DOHH2 (cell line): ENCODE measurements around the gene IQCM.

Experiments used
- H3F3A ChIP-seq: fragments of 200-600 bp; sonication (generic), shearing (Covaris generic); 2 replicates; pipeline ENCODE4 v1.6.0; 2016; ENCODE audit warnings: antibody characterized with exemption, mild to moderate bottlenecking; ENCODE audit not compliant: control insufficient read depth, insufficient read depth
- H3K27ac ChIP-seq: fragments of 200-600 bp; sonication (generic); 2 replicates; pipeline ENCODE4 v1.5.1; 2014; ENCODE audit warnings: low read depth, mild to moderate bottlenecking, low read length, moderate library complexity
- H3K27me3 ChIP-seq: fragments of 200-600 bp; sonication (generic); 2 replicates; pipeline ENCODE4 v1.6.1; 2014; ENCODE audit warnings: mild to moderate bottlenecking, low read length, mixed read lengths; ENCODE audit not compliant: control insufficient read depth
- H3K36me3 ChIP-seq: fragments of 200-600 bp; sonication (generic); 2 replicates; pipeline ENCODE4 v1.6.1; 2014; ENCODE audit warnings: mild to moderate bottlenecking, low read length, moderate library complexity, mixed read lengths; ENCODE audit not compliant: control insufficient read depth
- H3K4me1 ChIP-seq: fragments of 200-600 bp; sonication (generic); 2 replicates; pipeline ENCODE4 v1.6.1; 2014; ENCODE audit warnings: mild to moderate bottlenecking, low read length, mixed read lengths; ENCODE audit not compliant: control insufficient read depth
- H3K4me2 ChIP-seq: fragments of 200-600 bp; sonication (generic); 2 replicates; pipeline ENCODE4 v1.6.0; 2014; ENCODE audit warnings: mild to moderate bottlenecking, low read length, moderate library complexity
- H3K4me3 ChIP-seq: fragments of 200-600 bp; sonication (generic); 2 replicates; pipeline ENCODE4 v1.5.1; 2014; ENCODE audit warnings: mild to moderate bottlenecking, low read length, mixed read lengths
- H3K79me2 ChIP-seq: fragments of 200-600 bp; sonication (generic); 2 replicates; pipeline ENCODE4 v1.6.1; 2014; ENCODE audit warnings: mild to moderate bottlenecking, low read length, mixed read lengths; ENCODE audit not compliant: control insufficient read depth
- H3K9me2 ChIP-seq: fragments of 200-600 bp; sonication (generic); replicated peaks from 2 replicates; pipeline ENCODE4 v1.6.1; 2014; ENCODE audit warnings: mild to moderate bottlenecking, low read length, mixed read lengths; ENCODE audit not compliant: control insufficient read depth
- H3K9me3 ChIP-seq: fragments of 200-600 bp; sonication (generic); 2 replicates; pipeline ENCODE4 v1.6.1; 2014; ENCODE audit warnings: antibody characterized with exemption, low read length, mixed read lengths; ENCODE audit not compliant: control insufficient read depth, insufficient read depth
- H4K20me1 ChIP-seq: fragments of 200-600 bp; sonication (generic); 2 replicates; pipeline ENCODE4 v1.6.0; 2014; ENCODE audit warnings: low read depth, mild to moderate bottlenecking, antibody characterized with exemption, low read length, moderate library complexity; ENCODE audit not compliant: control insufficient read depth, insufficient read depth
- EZH2phosphoT487 ChIP-seq: fragments of 200-600 bp; sonication (generic); IDR thresholded peaks from 2 replicates; pipeline ENCODE4 v1.6.1; 2017; ENCODE audit warnings: borderline replicate concordance, mild to moderate bottlenecking, antibody characterized with exemption, low read length, moderate library complexity, mixed read lengths
- TF ChIP-seq, protein P1 (sequence below): fragments of 200-600 bp; sonication (generic); IDR thresholded peaks from one replicate; pipeline ENCODE4 v1.5.1; 2014; ENCODE audit warnings: antibody characterized with exemption, mild to moderate bottlenecking, low read depth, low read length; ENCODE audit not compliant: poor library complexity, severe bottlenecking

Gene IQCM

DNA sequence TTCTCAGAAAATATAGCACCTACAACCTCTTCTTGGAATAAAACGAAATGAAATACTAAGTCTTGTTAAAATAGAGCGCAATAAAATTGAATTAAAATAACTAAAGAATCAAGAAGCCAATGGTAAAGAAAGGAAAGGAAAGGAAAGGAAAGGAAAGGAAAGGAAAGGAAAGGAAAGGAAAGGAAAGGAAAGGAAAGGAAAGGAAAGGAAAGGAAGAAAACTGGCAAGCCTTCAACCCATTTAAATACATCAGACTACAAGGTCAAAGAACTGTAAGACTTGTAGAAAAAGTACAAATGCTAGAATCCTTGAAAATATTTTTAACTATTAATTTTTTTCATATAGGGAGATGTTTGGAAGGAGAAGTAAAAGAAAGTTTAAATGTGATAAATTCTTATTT, 372.1 kb downstream of the IQCM start:
- Histone ChIP-seq H3K79me2 (no peaks in the 10 kb centered on the region), H3K27me3 (no peaks in the 10 kb centered on the region), H3K27ac (no peak overlapping the region), H3K4me1 (no peaks in the 10 kb centered on the region), H3K4me2 (no peak overlapping the region), H3K9me2 (no peaks in the 10 kb centered on the region), H3K36me3 (no peaks in the 10 kb centered on the region), H3K9me3 (no peaks in the 10 kb centered on the region), H3F3A (no peaks in the 10 kb centered on the region), H3K4me3 (no peak overlapping the region), H4K20me1 (no peaks in the 10 kb centered on the region)
- no peak for TF ChIP-seq EZH2phosphoT487
- TF ChIP-seq, protein P1, sequence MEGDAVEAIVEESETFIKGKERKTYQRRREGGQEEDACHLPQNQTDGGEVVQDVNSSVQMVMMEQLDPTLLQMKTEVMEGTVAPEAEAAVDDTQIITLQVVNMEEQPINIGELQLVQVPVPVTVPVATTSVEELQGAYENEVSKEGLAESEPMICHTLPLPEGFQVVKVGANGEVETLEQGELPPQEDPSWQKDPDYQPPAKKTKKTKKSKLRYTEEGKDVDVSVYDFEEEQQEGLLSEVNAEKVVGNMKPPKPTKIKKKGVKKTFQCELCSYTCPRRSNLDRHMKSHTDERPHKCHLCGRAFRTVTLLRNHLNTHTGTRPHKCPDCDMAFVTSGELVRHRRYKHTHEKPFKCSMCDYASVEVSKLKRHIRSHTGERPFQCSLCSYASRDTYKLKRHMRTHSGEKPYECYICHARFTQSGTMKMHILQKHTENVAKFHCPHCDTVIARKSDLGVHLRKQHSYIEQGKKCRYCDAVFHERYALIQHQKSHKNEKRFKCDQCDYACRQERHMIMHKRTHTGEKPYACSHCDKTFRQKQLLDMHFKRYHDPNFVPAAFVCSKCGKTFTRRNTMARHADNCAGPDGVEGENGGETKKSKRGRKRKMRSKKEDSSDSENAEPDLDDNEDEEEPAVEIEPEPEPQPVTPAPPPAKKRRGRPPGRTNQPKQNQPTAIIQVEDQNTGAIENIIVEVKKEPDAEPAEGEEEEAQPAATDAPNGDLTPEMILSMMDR = no peak

DNA sequence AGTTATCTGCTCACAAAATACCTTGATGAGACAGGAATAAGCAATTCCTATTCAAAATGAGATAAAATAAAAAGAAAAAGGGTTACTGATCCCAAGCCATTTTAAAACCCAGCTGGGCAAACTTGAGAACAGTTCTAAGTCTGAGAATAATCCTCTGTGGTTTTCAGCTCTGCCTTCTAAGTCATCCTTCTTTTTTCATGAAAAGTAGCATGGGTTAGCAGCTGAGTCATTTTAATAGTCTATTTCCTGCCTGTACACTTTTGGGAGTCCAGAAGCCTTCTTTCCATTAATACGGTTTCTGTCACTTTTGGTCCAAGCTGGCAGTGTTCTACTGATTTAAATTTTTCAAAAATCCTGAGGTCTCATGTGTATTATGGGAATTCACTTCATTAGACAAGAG, 374.3 kb downstream of the IQCM start:
- Histone ChIP-seq H3F3A (no peaks in the 10 kb centered on the region), H3K4me3 (no peak overlapping the region), H3K79me2 (no peaks in the 10 kb centered on the region), H3K36me3 (no peaks in the 10 kb centered on the region), H3K27me3 (no peaks in the 10 kb centered on the region), H3K9me3 (no peaks in the 10 kb centered on the region), H3K4me2 (no peak overlapping the region), H3K27ac (no peak overlapping the region), H3K4me1 (no peaks in the 10 kb centered on the region), H4K20me1 (no peaks in the 10 kb centered on the region), H3K9me2 (no peaks in the 10 kb centered on the region)
- TF ChIP-seq EZH2phosphoT487 = no peak
- TF ChIP-seq, protein P1 = no peak

DNA sequence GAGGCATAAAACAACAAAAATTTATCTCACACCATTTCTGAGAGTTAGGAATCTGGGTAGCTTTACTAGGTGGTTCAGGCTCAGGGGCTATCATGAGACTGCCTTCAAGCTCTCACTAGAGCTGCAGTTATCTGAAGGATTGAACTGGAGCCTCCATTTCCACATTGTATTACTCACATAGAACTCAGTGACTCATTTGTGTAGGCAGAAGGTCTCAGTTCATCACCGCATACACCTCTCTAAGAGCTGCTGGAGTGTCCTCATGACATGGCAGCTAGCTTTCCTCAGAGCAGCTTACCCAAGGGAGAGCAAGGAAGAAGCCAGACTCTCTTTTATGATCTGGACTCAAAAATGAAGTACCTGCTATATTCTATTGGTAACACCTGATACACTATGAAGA, 389.2 kb downstream of the IQCM start:
- no peak overlapping the region for H3K4me2 ChIP-seq
- H3F3A ChIP-seq = no peaks in the 10 kb centered on the region
- H3K27me3 ChIP-seq = no peaks in the 10 kb centered on the region
- H3K4me3 ChIP-seq = no peak overlapping the region
- no peaks in the 10 kb centered on the region for H3K36me3 ChIP-seq
- H3K27ac ChIP-seq = no peak overlapping the region
- no peaks in the 10 kb centered on the region for H3K79me2 ChIP-seq
- no peaks in the 10 kb centered on the region for H3K9me2 ChIP-seq
- H3K9me3 ChIP-seq = no peaks in the 10 kb centered on the region
- H3K4me1 ChIP-seq = no peaks in the 10 kb centered on the region
- H4K20me1 ChIP-seq = no peaks in the 10 kb centered on the region
- TF ChIP-seq, protein P1 = no peak
- no peak for TF ChIP-seq EZH2phosphoT487

DNA sequence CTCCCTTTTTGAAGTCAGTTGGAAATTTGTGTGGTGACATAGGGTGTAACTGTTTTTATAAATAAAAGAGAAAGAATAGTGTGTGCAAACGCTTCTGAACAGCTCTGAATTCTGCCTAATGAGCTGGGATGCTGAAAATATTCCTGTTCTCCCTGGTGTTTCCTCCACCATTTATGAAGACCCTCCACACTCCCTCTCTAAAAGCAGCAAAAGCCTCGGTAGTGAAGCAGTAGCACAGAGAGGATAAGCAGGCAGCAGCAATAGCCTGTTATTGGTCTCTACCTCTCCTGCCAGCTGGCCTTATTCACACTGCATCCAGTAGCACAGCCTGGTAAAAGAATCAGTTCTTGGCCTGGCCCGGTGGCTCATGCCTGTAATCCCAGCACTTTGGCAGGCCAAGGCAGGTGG, 406.1 kb downstream of the IQCM start:
- H3K9me3 ChIP-seq = no peaks in the 10 kb centered on the region
- no peaks in the 10 kb centered on the region for H3F3A ChIP-seq
- H3K4me3 ChIP-seq = no peak overlapping the region
- H3K27me3 ChIP-seq = no peaks in the 10 kb centered on the region
- H3K36me3 ChIP-seq = no peaks in the 10 kb centered on the region
- TF ChIP-seq EZH2phosphoT487 = no peak
- TF ChIP-seq, protein P1 = no peak
- no peaks in the 10 kb centered on the region for H3K9me2 ChIP-seq
- no peaks in the 10 kb centered on the region for H4K20me1 ChIP-seq
- no peak overlapping the region for H3K4me2 ChIP-seq
- no peaks in the 10 kb centered on the region for H3K79me2 ChIP-seq
- no peaks in the 10 kb centered on the region for H3K4me1 ChIP-seq
- no peak overlapping the region for H3K27ac ChIP-seq
